Loucy (cell line): ENCODE measurements around the gene IGLL1.

Experiments used
- CTCF ChIP-seq: fragments of 200-600 bp; sonication (generic); conservative IDR thresholded peaks from 2 replicates; pipeline ENCODE4 v1.5.1; 2014; ENCODE audit warnings: mild to moderate bottlenecking, antibody characterized with exemption, low read length
- EZH2phosphoT487 ChIP-seq: fragments of 200-600 bp; IDR thresholded peaks from 2 replicates; pipeline ENCODE4 v1.6.1; 2018; ENCODE audit warnings: antibody characterized with exemption, mild to moderate bottlenecking, moderate library complexity, borderline replicate concordance

GRCh38 chr22:23583836-23584235 is 3.7 kb upstream of the IGLL1 start:
- no peak for TF ChIP-seq CTCF
- TF ChIP-seq EZH2phosphoT487: no peak
